Measurements from ENCODE around the gene GDPD3.

Gene GDPD3

GRCh38 chr16:30095166-30096078, 17.9 kb downstream of the GDPD3 start:
- Histone ChIP-seq H3K9me3 (ENCODE audit: insufficient read depth, low read length) (peaks cover 11% of the 10 kb centered on the region; the same call in 1 of the 2 replicates), H4K20me1 (ENCODE audit: insufficient read depth, low read length) (no peaks in the 10 kb centered on the region), H3K36me3 (replicated peaks; ENCODE audit: low read depth, low read length) (peaks cover 4% of the 10 kb centered on the region), H2AFZ (ENCODE audit: low read depth, low read length) (no peak overlapping the region), H3K9ac (ENCODE audit: low read length) (no peak overlapping the region), H3K27ac (ENCODE audit: low read length) (no peak overlapping the region), H3K4me1 (ENCODE audit: low read length) (peaks cover 7% of the 10 kb centered on the region), H3K27me3 (ENCODE audit: low read depth, low read length) (no peaks in the 10 kb centered on the region), H3K4me3 (ENCODE audit: low read length) (no peak overlapping the region), H3K79me2 (ENCODE audit: low read length) (no peaks in the 10 kb centered on the region), H3K4me2 (ENCODE audit: low read length) (no peak overlapping the region)
- no peak for TF ChIP-seq EZH2phosphoT487 (IDR thresholded peaks at IDR 0.05; ENCODE audit: low read depth)

- H3K9ac ChIP-seq (ENCODE audit: low read length): no peak overlapping the region
- no peak overlapping the region for H3K4me3 ChIP-seq (ENCODE audit: low read length)
- H3K4me1 ChIP-seq (ENCODE audit: low read length): peaks cover 7% of the 10 kb centered on the region
Observed at GRCh38 chr16:30094541-30095165, 18.7 kb downstream of the GDPD3 start.

GRCh38 chr16:30092373-30093010, 20.8 kb downstream of the GDPD3 start:
- no peak for TF ChIP-seq EZH2phosphoT487 (IDR thresholded peaks at IDR 0.05; ENCODE audit: low read depth)
- TF ChIP-seq, protein P1, sequence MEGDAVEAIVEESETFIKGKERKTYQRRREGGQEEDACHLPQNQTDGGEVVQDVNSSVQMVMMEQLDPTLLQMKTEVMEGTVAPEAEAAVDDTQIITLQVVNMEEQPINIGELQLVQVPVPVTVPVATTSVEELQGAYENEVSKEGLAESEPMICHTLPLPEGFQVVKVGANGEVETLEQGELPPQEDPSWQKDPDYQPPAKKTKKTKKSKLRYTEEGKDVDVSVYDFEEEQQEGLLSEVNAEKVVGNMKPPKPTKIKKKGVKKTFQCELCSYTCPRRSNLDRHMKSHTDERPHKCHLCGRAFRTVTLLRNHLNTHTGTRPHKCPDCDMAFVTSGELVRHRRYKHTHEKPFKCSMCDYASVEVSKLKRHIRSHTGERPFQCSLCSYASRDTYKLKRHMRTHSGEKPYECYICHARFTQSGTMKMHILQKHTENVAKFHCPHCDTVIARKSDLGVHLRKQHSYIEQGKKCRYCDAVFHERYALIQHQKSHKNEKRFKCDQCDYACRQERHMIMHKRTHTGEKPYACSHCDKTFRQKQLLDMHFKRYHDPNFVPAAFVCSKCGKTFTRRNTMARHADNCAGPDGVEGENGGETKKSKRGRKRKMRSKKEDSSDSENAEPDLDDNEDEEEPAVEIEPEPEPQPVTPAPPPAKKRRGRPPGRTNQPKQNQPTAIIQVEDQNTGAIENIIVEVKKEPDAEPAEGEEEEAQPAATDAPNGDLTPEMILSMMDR (IDR thresholded peaks at IDR 0.05; ENCODE audit: low read depth, low read length): peak; percentile 82
- no peaks in the 10 kb centered on the region for H3K79me2 ChIP-seq (ENCODE audit: low read length)

More at GRCh38 chr16:30094541-30095165, 18.7 kb downstream of the GDPD3 start:
- H3K9me3 ChIP-seq (ENCODE audit: insufficient read depth, low read length): peaks cover 11% of the 10 kb centered on the region; the same call in 1 of the 2 replicates
- H3K27me3 ChIP-seq (ENCODE audit: low read depth, low read length): no peaks in the 10 kb centered on the region
- TF ChIP-seq EZH2phosphoT487 (IDR thresholded peaks at IDR 0.05; ENCODE audit: low read depth): no peak
- TF ChIP-seq, protein P1 (IDR thresholded peaks at IDR 0.05; ENCODE audit: low read depth, low read length): no peak
- H3K27ac ChIP-seq (ENCODE audit: low read length): no peak overlapping the region
- peaks cover 4% of the 10 kb centered on the region for H3K36me3 ChIP-seq (replicated peaks; ENCODE audit: low read depth, low read length)
- H4K20me1 ChIP-seq (ENCODE audit: insufficient read depth, low read length): no peaks in the 10 kb centered on the region
- no peak overlapping the region for H3K4me2 ChIP-seq (ENCODE audit: low read length)
- no peak overlapping the region for H2AFZ ChIP-seq (ENCODE audit: low read depth, low read length)
- no peaks in the 10 kb centered on the region for H3K79me2 ChIP-seq (ENCODE audit: low read length)

DNA sequence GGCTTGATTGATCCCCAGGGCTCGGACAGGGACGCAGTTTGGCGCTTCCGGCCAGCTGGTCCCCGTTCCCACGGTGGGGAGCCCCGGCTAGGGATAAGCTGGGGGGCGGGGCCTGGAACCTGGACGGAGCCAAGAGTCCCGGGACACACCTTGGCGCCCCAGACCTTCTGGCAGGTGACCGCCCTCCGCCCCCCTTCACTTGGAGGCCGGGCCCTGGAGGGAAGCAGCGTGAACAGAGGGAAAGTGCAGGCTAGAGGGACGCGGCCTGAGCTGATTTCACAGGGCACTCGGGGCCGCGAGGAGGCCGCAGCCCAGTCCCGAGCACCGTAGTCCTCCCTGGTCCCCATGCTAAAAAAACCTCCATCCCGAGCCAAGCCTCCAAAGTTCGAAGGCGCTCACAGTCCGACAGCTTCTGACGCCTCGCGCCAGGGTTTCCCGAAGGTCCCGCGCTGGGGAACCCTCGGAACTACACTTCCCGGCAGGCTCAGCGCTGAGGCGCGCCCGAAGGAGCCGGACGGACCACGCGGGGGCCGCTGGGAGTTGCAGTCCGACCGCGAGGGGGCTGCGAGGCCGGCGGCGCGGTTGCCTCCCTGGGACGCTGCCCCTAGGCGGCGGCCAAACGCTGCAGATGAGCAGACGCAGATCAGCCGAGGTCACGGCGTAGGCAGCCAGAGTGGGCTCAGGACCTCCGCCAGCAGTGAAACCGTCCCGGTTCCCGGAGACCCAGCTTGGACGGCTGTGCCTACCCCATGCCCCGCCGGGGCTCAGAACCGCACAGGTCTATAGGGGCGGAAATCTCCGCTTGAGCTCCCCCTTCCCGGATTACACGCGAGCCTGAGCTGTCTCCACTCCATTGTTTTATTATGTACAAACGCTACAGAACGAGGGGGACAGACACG, 21.6 kb downstream of the GDPD3 start, which contains the start of gene TBX6:
TBX6 (minus strand) TSS at position 451 of the 899 bp plus-strand sequence. CDS start 731 bp downstream, outside the sequence.
- Histone ChIP-seq H3K27ac (ENCODE audit: low read length) (peak within 1 kb of the TSS; percentile 85), H3K4me2 (ENCODE audit: low read length) (peak within 1 kb of the TSS; percentile 100), H3K27me3 (ENCODE audit: low read depth, low read length) (no peaks in the 10 kb centered on the region), H2AFZ (ENCODE audit: low read depth, low read length) (peak within 1 kb of the TSS; percentile 86), H3K79me2 (ENCODE audit: low read length) (no peaks in the 10 kb centered on the region), H3K9me3 (ENCODE audit: insufficient read depth, low read length) (peaks cover 3% of the 10 kb centered on the region; the same call in 1 of the 2 replicates), H3K9ac (ENCODE audit: low read length) (peak within 1 kb of the TSS; percentile 100), H4K20me1 (ENCODE audit: insufficient read depth, low read length) (no peaks in the 10 kb centered on the region), H3K36me3 (replicated peaks; ENCODE audit: low read depth, low read length) (peaks cover 7% of the 10 kb centered on the region), H3K4me1 (ENCODE audit: low read length) (peaks cover 7% of the 10 kb centered on the region), H3K4me3 (ENCODE audit: low read length) (peak within 1 kb of the TSS; percentile 99)
- TF ChIP-seq, protein P1 (IDR thresholded peaks at IDR 0.05; ENCODE audit: low read depth, low read length): peak; percentile 65
- TF ChIP-seq EZH2phosphoT487 (IDR thresholded peaks at IDR 0.05; ENCODE audit: low read depth): no peak

More at GRCh38 chr16:30092373-30093010, 20.8 kb downstream of the GDPD3 start:
- no peaks in the 10 kb centered on the region for H3K27me3 ChIP-seq (ENCODE audit: low read depth, low read length)
- peak overlapping the region; percentile 100 for H3K4me2 ChIP-seq (ENCODE audit: low read length)
- H3K9me3 ChIP-seq (ENCODE audit: insufficient read depth, low read length): peaks cover 11% of the 10 kb centered on the region; the same call in 1 of the 2 replicates
- no peaks in the 10 kb centered on the region for H4K20me1 ChIP-seq (ENCODE audit: insufficient read depth, low read length)
- peak overlapping the region; percentile 100 for H3K9ac ChIP-seq (ENCODE audit: low read length)
- peaks cover 7% of the 10 kb centered on the region for H3K4me1 ChIP-seq (ENCODE audit: low read length)
- H2AFZ ChIP-seq (ENCODE audit: low read depth, low read length): peak overlapping the region; percentile 86
- H3K4me3 ChIP-seq (ENCODE audit: low read length): peak overlapping the region; percentile 99
- H3K36me3 ChIP-seq (replicated peaks; ENCODE audit: low read depth, low read length): peaks cover 4% of the 10 kb centered on the region
- peak overlapping the region; percentile 85 for H3K27ac ChIP-seq (ENCODE audit: low read length)
